HepG2 (cell line): ENCODE measurements around the gene DNAJC4. TPM values are rescaled to one million over a fixed set of nuclear protein-coding genes. Genes with fewer than 3 reads are reported as not detected.

ENCODE experiments used
- ATAC-seq: fragments of 200-7000 bp; cut with Tn5 transposase; 3 replicates; pipeline ENCODE4 v1.9.1; 2020; ENCODE audit warnings: mild to moderate bottlenecking, moderate library complexity
- BruUV-seq: library from RNA; stranded (reverse); fragments of 400-500 nt; replicated peaks from 2 replicates; lab custom pipeline; 2021; lab: Mats Ljungman, UMichigan
- CTCF ChIA-PET: fragments of 300-600 bp; formaldehyde crosslinking; extraction: SDS; loops from one replicate; lab custom pipeline; 2021; ENCODE audit warnings: low total read pairs, inconsistent platforms, low intra/inter-chr PET ratio; lab: Yijun Ruan, JAX
- POLR2A ChIA-PET: fragments of 350-600 bp; sonication (Branson Sonifier 250); formaldehyde crosslinking; loops from one replicate; lab custom pipeline; 2020; ENCODE audit warnings: antibody characterized with exemption, inconsistent platforms; lab: Yijun Ruan, JAX
- DNase-seq: peaks from one replicate; pipeline ENCODE4 v3.0.0-alpha.2; 2015; ENCODE audit warnings: low spot score
- FAIRE-seq: peaks from 3 replicates; lab custom pipeline; 2011; peaks lifted over from hg19 to GRCh38; lab: Jason Lieb, UNC
- H2AFZ ChIP-seq: one replicate; pipeline ENCODE4 v1.6.1; 2011; ENCODE audit warnings: low read length, inconsistent platforms
- H3K27ac ChIP-seq: fragments of 300-600 bp; 3 replicates; pipeline ENCODE4 v1.8.0; 2011; ENCODE audit warnings: mixed run types, mild to moderate bottlenecking, mixed read lengths, low read length, inconsistent platforms; ENCODE audit not compliant: insufficient read depth; ENCODE audit errors: extremely low read length
- H3K27me3 ChIP-seq, 2 experiments: fragments of 200-600 bp in 1 of 2; 2 replicates in 1 of 2; 3 replicates in 1 of 2; pipeline versions ENCODE4 v1.6.0 to v1.8.0; 2011; ENCODE audit warnings: low read length in 2 of 2, mild to moderate bottlenecking in 2 of 2, moderate library complexity in 2 of 2, inconsistent platforms in 1 of 2; ENCODE audit not compliant: insufficient read depth in 2 of 2, control insufficient read depth in 1 of 2
- H3K36me3 ChIP-seq, 2 experiments: fragments of 200-600 bp in 1 of 2; replicated peaks in 1 of 2; 2 replicates in 1 of 2; 3 replicates in 1 of 2; pipeline versions ENCODE4 v1.5.1 to v1.8.0; 2011; ENCODE audit warnings: low read length in 2 of 2, inconsistent platforms in 1 of 2; ENCODE audit not compliant: insufficient read depth in 2 of 2, control insufficient read depth in 1 of 2
- H3K4me1 ChIP-seq: 2 replicates; pipeline ENCODE4 v1.5.1; 2012; ENCODE audit warnings: low read length, inconsistent platforms; ENCODE audit not compliant: insufficient read depth
- H3K4me2 ChIP-seq: 2 replicates; pipeline ENCODE4 v1.6.0; 2011; ENCODE audit warnings: low read depth, low read length, inconsistent platforms
- H3K4me3 ChIP-seq, 3 experiments: fragments of 200-600 bp in 1 of 3; sonication (generic), shearing (Covaris generic) in 1 of 3; replicated peaks in 1 of 3; 2 replicates each; pipeline ENCODE4 v1.5.1; 2011 to 2016; ENCODE audit warnings: low read length in 3 of 3, inconsistent platforms in 2 of 3, low read depth in 2 of 3, mild to moderate bottlenecking in 2 of 3, control low read depth in 1 of 3, mixed read lengths in 1 of 3; ENCODE audit not compliant: insufficient read depth in 1 of 3
- H3K79me2 ChIP-seq: one replicate; pipeline ENCODE4 v1.6.1; 2011; ENCODE audit warnings: low read length, inconsistent platforms; ENCODE audit not compliant: insufficient read depth
- H3K9ac ChIP-seq: 2 replicates; pipeline ENCODE4 v1.6.0; 2011; ENCODE audit warnings: mild to moderate bottlenecking, low read depth, low read length, inconsistent platforms; ENCODE audit not compliant: insufficient read depth
- H3K9me3 ChIP-seq: 2 replicates; pipeline ENCODE4 v1.5.1; 2012; ENCODE audit warnings: mild to moderate bottlenecking, low read length
- H4K20me1 ChIP-seq: 2 replicates; pipeline ENCODE4 v1.6.0; 2011; ENCODE audit warnings: inconsistent platforms, mild to moderate bottlenecking, low read length, moderate library complexity; ENCODE audit not compliant: insufficient read depth
- FIP1L1 ChIP-seq: fragments of 200-400 bp; formaldehyde crosslinking; IDR thresholded peaks from 2 replicates; pipeline ENCODE4 v1.6.1; 2018; ENCODE audit warnings: low read depth, mild to moderate bottlenecking, low read length, moderate library complexity, borderline replicate concordance; ENCODE audit not compliant: insufficient read depth
- ZBTB38 ChIP-seq: sonication (generic); formaldehyde crosslinking; IDR thresholded peaks from 2 replicates; pipeline ENCODE4 v1.5.1; 2020; ENCODE audit warnings: mild to moderate bottlenecking, missing genetic modification reagents
- ZNF496 ChIP-seq: sonication (generic); formaldehyde crosslinking; IDR thresholded peaks from 2 replicates; pipeline ENCODE4 v1.8.1; 2023; ENCODE audit warnings: mild to moderate bottlenecking, moderate library complexity, missing genetic modification reagents; ENCODE audit not compliant: insufficient replicate concordance
- ZNF687 ChIP-seq: sonication (generic); formaldehyde crosslinking; IDR thresholded peaks from 2 replicates; pipeline ENCODE4 v1.5.1; 2020; ENCODE audit warnings: mild to moderate bottlenecking, missing genetic modification reagents, moderate library complexity
- WGBS: methylation state at CpG from one replicate; pipeline ENCODE4 v1.1.6; 2017; ENCODE audit warnings: low lambda C conversion rate; 5-methylcytosine and 5-hydroxymethylcytosine counted together
- in situ Hi-C: cut with HindIII; loops from 2 replicates; pipeline ENCODE4 v1.10.0; 2017; ENCODE audit warnings: low pct_unique_long_range_greater_than_20kb; ENCODE audit not compliant: extremely low pct_ligation_motif_present
- intact Hi-C: fragments of 100-400 bp; cut with micrococcal nuclease; formaldehyde crosslinking; loops from one replicate; pipeline ENCODE4 v1.10.0; 2022; ENCODE audit not compliant: unreplicated experiment
- polyA plus RNA-seq, 8 experiments: library from polyadenylated mRNA; depleted of rRNA in 3 of 8; stranded (reverse) in 7 of 8; unstranded in 1 of 8; fragments of >200 nt; fragmentation: Illumina TruSeq in 4 of 8; extraction: Trizol in 4 of 8; gene quantifications; 2 replicates each; pipeline versions ENCODE4 v1.2.1 to v1.2.3, GENCODE V29; 2011 to 2016; ENCODE audit warnings: low read depth in 4 of 8, missing spikeins in 1 of 8, mixed read lengths in 1 of 8; ENCODE audit not compliant: insufficient read depth in 1 of 8
- total RNA-seq, 5 experiments: library from RNA; depleted of rRNA; stranded (reverse); fragments of >200 nt; fragmentation: Illumina TruSeq; extraction: Trizol; gene quantifications; 2 replicates each; pipeline ENCODE4 v1.2.3, GENCODE V29; 2016; ENCODE audit warnings: low read depth in 1 of 5

DNAJC4 gene
- total and polyA plus RNA-seq, 2 of the 13 experiments (the other 11 are each of a cell fraction or from before 2014, with no cell fraction given): 10.3 to 60.8 TPM

- H3K4me3 ChIP-seq: peak overlapping the region in 1 of 3 experiments; percentile 50; a peak in 1 of 6 replicates
- peak overlapping the region; percentile 70; the same call in 1 of the 2 replicates for H3K4me2 ChIP-seq
- no peaks in the 10 kb centered on the region for H3K36me3 ChIP-seq
- H4K20me1 ChIP-seq: no peaks in the 10 kb centered on the region
- H2AFZ ChIP-seq: no peak overlapping the region
- peaks cover 3% of the 10 kb centered on the region for H3K79me2 ChIP-seq
- ChIA-PET POLR2A (interaction anchor here (0.6 to 2.6 kb wide), 2 partner anchors 9 to 255 kb away, joined by 3 to 8 read pairs (median 3); partner anchors contain the start of gene FKBP2), CTCF (no interaction called here)
- H3K27me3 ChIP-seq: no peaks in the 10 kb centered on the region
- H3K9ac ChIP-seq: 0 out of 2 replicates have a peak overlapping the region, but pooled peaks have one; percentile 3
- no peaks in the 10 kb centered on the region for H3K9me3 ChIP-seq
- no TSS peak for BruUV-seq
- intact Hi-C loops: no loop called here
- in situ Hi-C loops: no loop called here
- FAIRE-seq (no peak), ATAC-seq (no peak), DNase-seq (no peak)
- H3K4me1 ChIP-seq: peaks cover 67% of the 10 kb centered on the region
- WGBS: 79% methylated on average over 5 of the region's 15 CpGs
- TF ChIP-seq ZNF496 (CRISPR knock-in tag) (no peak), FIP1L1 (no peak), ZNF687 (CRISPR knock-in tag) (peak; percentile 37), ZBTB38 (CRISPR knock-in tag) (0 out of 2 replicates have a peak, but pooled peaks have one; percentile 15)
- no peak overlapping the region for H3K27ac ChIP-seq
These were observed 2.0 kb downstream of the DNAJC4 start for GRCh38 chr11:64232182-64232966.
